NK-92 (cell line): ENCODE data around the gene GPC5.
"Not testable (repeated sequence)": the region's sequence is repeated elsewhere in the genome, so short reads cannot be mapped to it uniquely, and the experiment has no call there.

Experiments
- DNase-seq: peaks from one replicate; lab custom pipeline; 2025; ENCODE audit not compliant: unreplicated experiment; lab: John Stamatoyannopoulos, UW

Gene GPC5

GRCh38 chr13:91764527-91764926 is 366.1 kb downstream of the GPC5 start:
- DNase-seq, result no peak

- DNase-seq, result no peak
Measured at GRCh38 chr13:91767651-91768050, 369.2 kb downstream of the GPC5 start.

GRCh38 chr13:91768746-91769145 is 370.3 kb downstream of the GPC5 start:
- DNase-seq, result no peak

GRCh38 chr13:91771229-91771628 is 372.8 kb downstream of the GPC5 start:
- no peak for DNase-seq

- DNase-seq, result no peak
Measured at GRCh38 chr13:91773591-91774227, 375.3 kb downstream of the GPC5 start.

- DNase-seq, result no peak
Measured at GRCh38 chr13:91774397-91774796, 376.0 kb downstream of the GPC5 start.

GRCh38 chr13:91776611-91777193 is 378.3 kb downstream of the GPC5 start:
- DNase-seq, result no peak

- DNase-seq, result no peak
Measured at GRCh38 chr13:91778123-91778522, 379.7 kb downstream of the GPC5 start.

GRCh38 chr13:91781982-91782691 is 383.7 kb downstream of the GPC5 start:
- not testable (repeated sequence) for DNase-seq

- DNase-seq, result no peak
Measured at GRCh38 chr13:91785431-91786119, 387.2 kb downstream of the GPC5 start.

- DNase-seq, result no peak
Measured at GRCh38 chr13:91792054-91792453, 393.6 kb downstream of the GPC5 start.

- no peak for DNase-seq
Measured at GRCh38 chr13:91797567-91797966, 399.1 kb downstream of the GPC5 start.

- DNase-seq, result not testable (repeated sequence)
Measured at GRCh38 chr13:91798338-91798737, 399.9 kb downstream of the GPC5 start.

GRCh38 chr13:91801772-91802171 is 403.4 kb downstream of the GPC5 start:
- DNase-seq, result not testable (repeated sequence)

- DNase-seq, result no peak
Measured at GRCh38 chr13:91802957-91803356, 404.5 kb downstream of the GPC5 start.

GRCh38 chr13:91804724-91805123 is 406.3 kb downstream of the GPC5 start:
- no peak for DNase-seq

- DNase-seq, result no peak
Measured at GRCh38 chr13:91805605-91806004, 407.2 kb downstream of the GPC5 start.

GRCh38 chr13:91809161-91809560 is 410.7 kb downstream of the GPC5 start:
- DNase-seq, result no peak

GRCh38 chr13:91813253-91813652 is 414.8 kb downstream of the GPC5 start:
- DNase-seq, result no peak

GRCh38 chr13:91816263-91816807 is 417.9 kb downstream of the GPC5 start:
- DNase-seq, result no peak

- no peak for DNase-seq
Measured at GRCh38 chr13:91817250-91817649, 418.8 kb downstream of the GPC5 start.
